GM19351 (cell line): Measurements from ENCODE around the gene GOLGA6L2.

Source experiments
- ATAC-seq: cut with Tn5 transposase; IDR thresholded peaks from one replicate; pipeline ENCODE4 v1.9.1; 2021; ENCODE audit warnings: mild to moderate bottlenecking, moderate library complexity; ENCODE audit not compliant: unreplicated experiment

The GOLGA6L2 gene

GRCh38 chr15:23395030-23395692, 51.9 kb downstream of the GOLGA6L2 start:
- ATAC-seq: no peak
